ENCODE data around the gene SCP2. TPM values are rescaled to one million over a fixed set of nuclear protein-coding genes. Genes with fewer than 3 reads are reported as not detected.
"Not testable (repeated sequence)": the region's sequence is repeated elsewhere in the genome, so short reads cannot be mapped to it uniquely, and the experiment has no call there.

Gene SCP2
- total and polyA plus RNA-seq, 7 donors: 124 to 792 (median 176) TPM

DNA sequence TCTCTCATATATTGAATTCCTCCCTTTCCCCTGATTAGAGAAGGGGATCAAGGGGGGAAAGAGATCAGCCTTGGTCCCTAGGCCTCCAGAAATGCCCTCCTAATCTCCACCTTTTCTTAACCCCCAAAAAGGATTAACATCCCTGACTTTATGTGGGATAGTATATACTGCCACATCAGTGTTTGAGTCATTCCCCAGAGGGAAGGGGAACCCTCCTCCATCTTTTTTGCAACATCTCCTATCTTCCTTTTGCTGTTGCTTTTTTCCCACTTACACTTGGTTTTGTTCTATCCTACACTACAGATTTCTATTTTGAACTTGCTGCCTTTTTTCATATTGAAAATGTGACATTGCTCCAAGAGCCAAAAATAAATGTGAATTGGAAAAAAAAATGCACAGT is 69.6 kb downstream of the SCP2 start:
- no peak overlapping the region for H3K4me3 ChIP-seq
- DNase-seq: no peak
- no peaks in the 10 kb centered on the region for H3K4me1 ChIP-seq
- intact Hi-C loops (cut with DNase I): no loop called here
- no peaks in the 10 kb centered on the region for H3K27me3 ChIP-seq
- H3K9me3 ChIP-seq: no peaks in the 10 kb centered on the region
- peaks cover 0 to 21% (median 6%) of the 10 kb centered on the region in 4 donors for H3K36me3 ChIP-seq
- H3K27ac ChIP-seq: no peak overlapping the region
- TF ChIP-seq EP300 (IDR thresholded peaks at IDR 0.05) (no peak), POLR2A (IDR thresholded peaks at IDR 0.05) (no peak), POLR2AphosphoS5 (IDR thresholded peaks at IDR 0.05) (no peak)
- TF ChIP-seq, protein P1, sequence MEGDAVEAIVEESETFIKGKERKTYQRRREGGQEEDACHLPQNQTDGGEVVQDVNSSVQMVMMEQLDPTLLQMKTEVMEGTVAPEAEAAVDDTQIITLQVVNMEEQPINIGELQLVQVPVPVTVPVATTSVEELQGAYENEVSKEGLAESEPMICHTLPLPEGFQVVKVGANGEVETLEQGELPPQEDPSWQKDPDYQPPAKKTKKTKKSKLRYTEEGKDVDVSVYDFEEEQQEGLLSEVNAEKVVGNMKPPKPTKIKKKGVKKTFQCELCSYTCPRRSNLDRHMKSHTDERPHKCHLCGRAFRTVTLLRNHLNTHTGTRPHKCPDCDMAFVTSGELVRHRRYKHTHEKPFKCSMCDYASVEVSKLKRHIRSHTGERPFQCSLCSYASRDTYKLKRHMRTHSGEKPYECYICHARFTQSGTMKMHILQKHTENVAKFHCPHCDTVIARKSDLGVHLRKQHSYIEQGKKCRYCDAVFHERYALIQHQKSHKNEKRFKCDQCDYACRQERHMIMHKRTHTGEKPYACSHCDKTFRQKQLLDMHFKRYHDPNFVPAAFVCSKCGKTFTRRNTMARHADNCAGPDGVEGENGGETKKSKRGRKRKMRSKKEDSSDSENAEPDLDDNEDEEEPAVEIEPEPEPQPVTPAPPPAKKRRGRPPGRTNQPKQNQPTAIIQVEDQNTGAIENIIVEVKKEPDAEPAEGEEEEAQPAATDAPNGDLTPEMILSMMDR (IDR thresholded peaks at IDR 0.05): no peak

DNA sequence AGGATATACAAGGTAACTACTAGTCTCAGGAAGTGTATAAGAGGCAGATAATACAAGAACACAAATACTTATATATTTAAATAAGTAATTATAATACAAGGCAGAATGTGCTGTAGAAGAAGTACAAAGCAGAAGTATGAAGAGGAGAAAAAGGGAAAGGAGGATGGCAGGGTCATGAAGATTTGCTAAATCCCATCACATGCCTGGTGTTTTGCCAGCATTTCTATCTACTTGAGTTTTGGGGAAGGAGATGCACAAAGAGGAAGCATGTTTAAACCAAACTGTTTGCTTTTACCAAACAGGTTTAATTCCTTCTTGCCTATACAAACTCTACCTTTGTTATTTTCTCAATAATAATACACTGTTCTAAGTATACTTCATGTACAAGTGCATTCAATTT is 74.1 kb downstream of the SCP2 start:
- H3K4me1 ChIP-seq: no peaks in the 10 kb centered on the region
- no peak overlapping the region for H3K27ac ChIP-seq
- intact Hi-C loops (cut with DNase I): no loop called here
- TF ChIP-seq POLR2A (IDR thresholded peaks at IDR 0.05) (no peak), POLR2AphosphoS5 (IDR thresholded peaks at IDR 0.05) (no peak), EP300 (IDR thresholded peaks at IDR 0.05) (no peak)
- TF ChIP-seq, protein P1 (IDR thresholded peaks at IDR 0.05): no peak
- no peaks in the 10 kb centered on the region for H3K9me3 ChIP-seq
- H3K27me3 ChIP-seq: no peaks in the 10 kb centered on the region
- DNase-seq: no peak
- peaks cover 0 to 17% (median under 1%) of the 10 kb centered on the region in 4 donors for H3K36me3 ChIP-seq
- H3K4me3 ChIP-seq: no peak overlapping the region

DNA sequence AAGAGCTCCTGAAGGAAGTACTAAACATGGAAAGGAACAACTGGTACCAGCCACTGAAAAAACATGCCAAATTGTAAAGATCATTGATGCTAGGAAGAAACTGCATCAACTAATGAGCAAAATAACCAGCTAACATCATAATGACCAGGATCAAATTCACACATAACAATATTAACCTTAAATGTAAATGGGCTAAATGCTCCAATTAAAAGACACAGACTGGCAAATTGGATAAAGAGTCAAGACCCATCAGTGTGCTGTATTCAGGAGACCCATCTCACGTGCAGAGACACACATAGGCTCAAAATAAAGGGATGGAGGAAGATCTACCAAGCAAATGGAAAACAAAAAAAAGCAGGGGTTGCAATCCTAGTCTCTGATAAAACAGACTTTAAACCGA is 79.5 kb downstream of the SCP2 start:
- WGBS, 2 donors: 86 to 92% methylated on average over 1 of the region's 2 CpGs
- H3K27me3 ChIP-seq; intact Hi-C loops (cut with DNase I); H3K27ac ChIP-seq; H3K9me3 ChIP-seq; DNase-seq; H3K4me3 ChIP-seq; H3K4me1 ChIP-seq: not testable (repeated sequence)
- H3K36me3 ChIP-seq: peaks cover 0 to 14% (median 0%) of the 10 kb centered on the region in 4 donors

DNA sequence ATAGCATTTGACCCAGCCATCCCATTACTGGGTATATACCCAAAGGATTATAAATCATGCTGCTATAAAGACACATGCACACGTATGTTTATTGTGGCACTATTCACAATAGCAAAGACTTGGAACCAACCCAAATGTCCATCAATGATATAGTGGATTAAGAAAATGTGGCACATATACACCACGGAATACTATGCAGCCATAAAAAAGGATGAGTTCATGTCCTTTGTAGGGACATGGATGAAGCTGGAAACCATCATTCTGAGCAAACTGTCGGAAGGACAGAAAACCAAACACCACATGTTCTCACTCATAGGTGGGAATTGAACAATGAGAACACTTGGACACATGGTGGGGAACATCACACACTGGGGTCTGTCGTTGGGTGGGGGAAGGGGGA is 83.2 kb downstream of the SCP2 start:
- H3K4me1 ChIP-seq, DNase-seq, H3K27ac ChIP-seq, H3K9me3 ChIP-seq, H3K27me3 ChIP-seq, H3K4me3 ChIP-seq, H3K36me3 ChIP-seq: not testable (repeated sequence)
- intact Hi-C loops (cut with DNase I): loop anchor here (5.0 kb wide), 1 partner anchor 167 kb away; no protein-coding TSS in a partner anchor
- 87 to 95% methylated on average over 4 of the region's 4 CpGs for WGBS, 2 donors

DNA sequence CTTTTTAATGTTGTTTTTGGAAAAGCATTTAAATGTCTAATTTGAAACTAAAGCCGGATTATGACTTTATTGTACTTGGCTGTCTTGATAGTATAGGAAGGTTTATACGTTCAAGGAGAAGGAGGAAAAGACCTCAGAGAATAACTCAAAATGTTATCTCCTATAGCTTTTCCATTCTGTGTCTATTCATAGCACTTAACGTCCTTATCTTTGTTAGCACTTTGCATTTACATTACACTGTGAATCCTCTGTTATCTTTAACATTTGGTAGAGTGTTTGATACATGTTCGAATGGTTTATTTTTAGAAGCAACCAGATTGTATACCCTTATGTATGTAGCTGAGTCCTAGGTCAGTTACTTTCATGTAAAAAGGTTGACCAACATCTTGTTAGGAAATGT is 84.1 kb downstream of the SCP2 start:
- Histone ChIP-seq H3K9me3 (no peaks in the 10 kb centered on the region), H3K4me1 (peaks cover 0 to 14% (median 11%) of the 10 kb centered on the region in 4 donors), H3K36me3 (no peaks in the 10 kb centered on the region), H3K4me3 (no peak overlapping the region), H3K27me3 (no peaks in the 10 kb centered on the region), H3K27ac (no peak overlapping the region)
- DNase-seq: no peak
- TF ChIP-seq, protein P1 (IDR thresholded peaks at IDR 0.05): no peak
- TF ChIP-seq POLR2A (IDR thresholded peaks at IDR 0.05) (no peak), EP300 (IDR thresholded peaks at IDR 0.05) (no peak), POLR2AphosphoS5 (IDR thresholded peaks at IDR 0.05) (no peak)
- WGBS, 2 donors: 44 to 60% methylated on average over 4 of the region's 4 CpGs
- intact Hi-C loops (cut with DNase I): loop anchor here (5.0 kb wide), 1 partner anchor 166 kb away; no protein-coding TSS in a partner anchor

DNA sequence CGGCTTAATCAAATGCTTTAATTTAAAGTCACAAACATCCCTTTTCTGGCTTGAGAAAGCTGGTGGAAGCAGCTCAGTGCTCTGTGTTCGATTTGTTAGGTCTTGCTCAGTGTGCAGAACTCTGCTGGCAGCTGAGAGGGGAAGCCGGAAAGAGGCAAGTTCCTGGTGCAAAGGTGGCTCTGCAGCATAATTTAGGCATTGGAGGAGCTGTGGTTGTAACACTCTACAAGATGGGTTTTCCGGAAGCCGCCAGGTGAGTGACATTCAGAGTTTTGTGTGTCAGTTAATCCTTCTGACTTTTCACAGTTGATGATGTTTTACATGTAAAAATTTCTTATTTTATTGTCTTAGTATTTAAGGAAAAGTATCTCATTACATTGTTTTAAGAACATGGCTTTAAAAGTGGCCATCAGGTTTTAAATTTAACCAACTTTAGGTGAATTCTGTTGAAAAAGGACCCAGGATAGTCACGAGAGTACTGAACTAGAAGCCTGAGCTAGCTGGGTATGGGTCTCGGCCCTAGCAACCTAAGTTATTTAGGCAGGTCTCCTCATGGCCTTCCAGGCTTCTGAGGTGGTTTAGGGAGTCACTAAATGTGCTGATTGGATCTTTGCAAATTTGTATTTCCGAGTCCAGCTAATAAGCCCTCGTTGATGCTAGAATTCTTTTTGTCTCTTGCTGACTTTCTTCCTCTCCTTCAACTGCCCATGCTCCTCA is 87.9 kb downstream of the SCP2 start:
- intact Hi-C loops (cut with DNase I): loop anchor here (2.0 to 5.0 kb wide), 3 partner anchors 48 to 162 kb away; partner anchors contain the start of genes ECHDC2 and PODN

More for the DNA sequence above, 87.9 kb downstream of the SCP2 start:
- H3K4me1 ChIP-seq: peaks cover 0 to 27% (median 22%) of the 10 kb centered on the region in 4 donors
- peak in 3 of 4 donors; percentile 36 to 67 (median 55) for TF ChIP-seq POLR2AphosphoS5 (IDR thresholded peaks at IDR 0.05)
- TF ChIP-seq POLR2A (IDR thresholded peaks at IDR 0.05): no peak
- 0 to 2% methylated on average over 9 of the region's 9 CpGs for WGBS, 2 donors
- H3K27ac ChIP-seq: peak overlapping the region; percentile 44 to 73 (median 68)
- H3K27me3 ChIP-seq: no peaks in the 10 kb centered on the region
- peaks cover 0 to 10% (median 0%) of the 10 kb centered on the region in 4 donors for H3K36me3 ChIP-seq
- H3K9me3 ChIP-seq: no peaks in the 10 kb centered on the region
- DNase-seq: peak; percentile 85
- peak overlapping the region; percentile 37 to 55 (median 54) for H3K4me3 ChIP-seq
